NCI-H2196 treated with DMSO at 0.1 percent for 48 hours (cell line): ENCODE results near the gene INSIG1.

Experiments used
- DNase-seq: peaks from one replicate; lab custom pipeline; 2025; ENCODE audit not compliant: unreplicated experiment; lab: John Stamatoyannopoulos, UW

The INSIG1 gene

DNA sequence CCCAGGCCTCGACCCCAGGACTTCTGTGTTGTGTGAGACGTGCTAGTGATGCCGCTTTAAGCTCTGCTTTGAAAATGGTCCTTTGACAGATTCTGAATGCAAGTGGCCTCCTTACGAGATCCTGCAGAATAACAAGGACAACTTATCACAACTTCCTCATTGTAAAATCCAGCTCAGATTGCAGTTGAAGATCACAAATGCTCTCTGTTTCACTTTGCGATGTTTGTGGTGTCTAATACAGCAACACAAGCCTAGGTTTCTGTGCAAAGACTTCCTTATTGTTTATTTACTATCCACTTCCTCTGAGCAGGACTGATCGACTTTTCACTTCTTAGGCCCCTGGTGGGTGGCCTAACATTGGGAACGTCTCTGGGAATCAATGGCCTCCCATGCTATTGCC lies 31.7 kb upstream of the INSIG1 start:
- no peak for DNase-seq

DNA sequence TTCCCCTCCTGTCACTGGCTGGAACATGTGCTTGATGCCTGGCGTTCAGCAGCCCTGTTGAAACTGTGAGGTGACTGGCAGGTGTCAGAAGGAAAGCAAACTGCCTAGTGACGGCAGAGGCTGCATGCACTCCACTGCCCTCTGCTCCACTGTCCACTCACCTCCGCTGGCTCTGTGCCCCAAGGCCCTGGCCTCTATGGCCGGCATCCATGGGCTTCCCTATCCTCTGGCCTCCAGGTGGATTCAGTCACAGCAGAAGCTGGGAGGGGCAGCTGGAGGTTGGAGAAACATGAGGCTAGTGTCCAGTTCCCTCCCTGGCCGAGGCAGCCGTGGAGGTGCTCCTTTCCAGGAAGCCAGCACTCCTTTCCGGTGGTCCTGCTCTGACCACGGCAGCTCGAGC lies 31.2 kb upstream of the INSIG1 start:
- no peak for DNase-seq

DNA sequence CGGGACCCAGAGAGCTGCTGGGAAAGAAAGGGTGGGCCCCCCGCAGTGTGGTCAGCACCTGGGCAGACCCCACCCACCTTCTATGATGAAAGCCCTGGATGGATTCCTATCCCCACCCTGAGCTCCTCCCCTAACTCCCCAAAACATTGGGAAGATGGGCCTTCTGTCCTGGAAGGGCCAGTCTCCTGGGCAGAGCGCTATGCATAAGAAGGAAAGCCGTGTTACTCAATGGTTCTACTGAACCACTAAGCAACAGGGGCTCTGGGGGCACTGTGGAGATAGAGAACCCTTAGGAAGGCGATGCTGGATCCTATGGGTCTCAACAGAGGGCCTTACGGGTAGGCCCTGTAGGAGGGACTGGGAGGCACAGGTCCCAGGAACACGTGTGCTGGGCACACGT lies 30.7 kb upstream of the INSIG1 start:
- no peak for DNase-seq

DNA sequence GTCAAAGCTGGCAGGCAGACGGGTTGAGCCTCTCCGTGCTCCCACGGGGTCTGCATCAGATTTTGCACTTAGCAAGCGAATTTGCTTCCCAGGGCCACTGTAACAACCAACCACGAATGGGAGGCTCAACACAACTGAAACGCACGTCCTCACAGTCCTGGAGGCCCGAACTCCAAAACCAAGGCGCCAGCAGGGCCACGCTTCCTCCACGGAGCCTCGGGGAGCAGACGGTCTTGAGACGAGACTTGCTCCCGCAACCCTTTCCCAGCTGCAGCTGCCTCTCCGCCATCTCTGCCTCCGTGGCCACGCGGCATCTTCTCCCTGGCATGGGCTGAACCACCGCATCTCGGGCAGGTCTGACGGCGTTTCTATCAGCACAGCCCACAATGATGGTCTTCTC lies 30.2 kb upstream of the INSIG1 start:
- DNase-seq: no peak

DNA sequence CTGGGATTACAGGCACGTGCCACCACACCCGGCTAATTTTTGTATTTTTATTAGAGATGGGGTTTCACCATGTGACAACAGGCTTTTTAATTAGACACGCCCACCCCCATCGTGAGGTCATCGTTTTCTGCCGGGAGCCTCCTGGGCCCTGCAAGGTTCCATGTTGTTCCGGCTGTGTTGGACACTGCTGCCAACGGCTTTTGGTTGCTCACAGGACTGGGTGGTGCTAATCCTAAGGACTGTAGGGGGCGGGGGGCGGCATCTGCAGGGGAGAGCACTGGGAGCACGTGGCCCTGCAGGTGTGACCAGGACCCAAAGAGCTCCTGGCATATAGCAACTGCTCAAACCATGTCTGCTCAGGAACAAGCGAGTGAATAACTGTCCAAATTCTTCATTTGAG lies 29.5 kb upstream of the INSIG1 start:
- DNase-seq: no peak

DNA sequence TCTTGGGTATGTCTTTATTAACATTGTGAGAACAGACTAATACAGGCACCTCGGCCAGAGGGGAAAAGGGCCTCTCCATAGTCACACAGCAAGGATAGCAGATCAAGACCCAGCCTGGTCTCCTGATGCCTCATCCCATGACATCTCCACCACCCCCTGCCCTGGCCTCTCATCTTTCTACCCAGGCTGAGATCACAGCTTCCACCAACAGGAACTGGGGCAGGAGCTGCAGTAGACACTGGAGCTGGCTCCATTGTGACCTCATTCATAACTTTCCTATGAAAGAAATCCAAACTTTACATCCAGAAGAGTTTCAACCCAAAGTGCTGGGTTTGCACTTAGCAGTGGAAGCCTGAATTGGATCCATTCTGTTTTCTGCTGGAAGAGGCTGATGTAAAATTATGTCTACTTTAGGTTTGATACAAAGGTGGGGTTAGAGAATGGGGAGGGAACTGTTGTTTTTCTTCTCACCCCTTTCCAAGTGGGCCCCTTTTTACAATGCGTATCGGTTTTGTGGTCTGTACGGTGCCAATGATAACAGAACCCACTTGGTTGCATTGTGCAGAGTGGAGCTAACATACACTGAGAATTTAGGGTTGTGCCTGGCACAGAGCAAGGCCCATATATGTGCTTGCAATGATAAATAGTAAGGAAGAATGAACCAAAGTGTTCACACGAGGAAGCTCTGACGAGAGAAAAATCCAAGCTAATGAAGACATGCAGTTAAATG lies 28.6 kb upstream of the INSIG1 start:
- DNase-seq: no peak

DNA sequence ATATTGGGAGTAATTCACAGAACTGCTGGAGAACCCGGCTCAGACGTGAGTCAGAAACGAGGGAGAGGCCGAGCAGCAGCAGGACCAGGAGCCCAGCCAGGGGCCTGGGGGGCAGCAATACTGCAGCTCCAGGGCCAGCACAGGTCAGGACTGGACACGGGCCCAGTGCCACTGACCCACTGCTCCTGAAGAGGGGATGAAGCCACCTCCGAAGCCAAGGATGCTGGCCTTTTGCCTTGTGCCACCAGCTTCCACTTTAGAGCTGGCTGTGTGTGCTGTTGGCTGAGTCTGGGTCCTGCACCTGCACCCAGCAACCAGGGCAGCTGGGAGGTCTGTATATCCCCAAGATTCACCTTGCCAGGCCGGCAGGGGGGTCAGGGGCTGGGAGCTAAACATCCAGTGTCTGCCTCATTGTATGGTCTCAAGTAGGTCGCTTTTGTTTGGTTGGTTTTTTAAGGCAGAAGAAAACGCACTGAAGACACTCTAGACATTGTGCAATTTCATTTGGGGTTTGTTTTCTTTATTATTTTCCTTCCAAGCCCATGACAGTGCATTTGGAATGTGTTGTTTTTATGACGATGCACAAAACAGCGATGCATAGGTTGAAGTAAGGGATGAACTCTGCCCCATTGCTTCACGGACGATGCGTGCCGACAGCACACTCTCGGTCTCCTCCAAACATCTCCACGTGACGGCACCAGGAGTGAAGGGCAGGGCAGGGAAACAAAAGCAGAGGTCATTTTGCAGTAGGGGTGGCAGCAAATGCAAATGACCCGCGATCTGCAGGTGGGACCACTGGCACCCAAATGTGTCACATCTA lies 27.7 kb upstream of the INSIG1 start:
- no peak for DNase-seq

DNA sequence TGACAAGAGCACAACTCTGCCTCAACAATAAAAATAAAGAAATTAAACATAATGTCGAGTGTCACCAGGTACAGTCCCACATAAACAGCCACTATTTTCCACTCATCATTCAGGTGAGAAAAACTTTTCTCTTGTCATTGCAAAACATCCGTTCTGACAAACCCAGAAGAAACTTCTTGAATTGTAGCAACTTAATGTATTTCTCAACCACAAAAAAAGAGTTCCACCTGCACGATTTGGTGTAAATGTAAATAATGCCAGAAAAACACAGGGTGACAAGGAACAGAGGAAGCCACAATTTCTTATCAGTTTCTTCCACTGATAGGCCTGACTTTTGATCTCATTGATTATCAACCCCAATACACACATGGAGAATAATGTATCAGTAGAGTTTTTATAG lies 26.8 kb upstream of the INSIG1 start:
- no peak for DNase-seq

DNA sequence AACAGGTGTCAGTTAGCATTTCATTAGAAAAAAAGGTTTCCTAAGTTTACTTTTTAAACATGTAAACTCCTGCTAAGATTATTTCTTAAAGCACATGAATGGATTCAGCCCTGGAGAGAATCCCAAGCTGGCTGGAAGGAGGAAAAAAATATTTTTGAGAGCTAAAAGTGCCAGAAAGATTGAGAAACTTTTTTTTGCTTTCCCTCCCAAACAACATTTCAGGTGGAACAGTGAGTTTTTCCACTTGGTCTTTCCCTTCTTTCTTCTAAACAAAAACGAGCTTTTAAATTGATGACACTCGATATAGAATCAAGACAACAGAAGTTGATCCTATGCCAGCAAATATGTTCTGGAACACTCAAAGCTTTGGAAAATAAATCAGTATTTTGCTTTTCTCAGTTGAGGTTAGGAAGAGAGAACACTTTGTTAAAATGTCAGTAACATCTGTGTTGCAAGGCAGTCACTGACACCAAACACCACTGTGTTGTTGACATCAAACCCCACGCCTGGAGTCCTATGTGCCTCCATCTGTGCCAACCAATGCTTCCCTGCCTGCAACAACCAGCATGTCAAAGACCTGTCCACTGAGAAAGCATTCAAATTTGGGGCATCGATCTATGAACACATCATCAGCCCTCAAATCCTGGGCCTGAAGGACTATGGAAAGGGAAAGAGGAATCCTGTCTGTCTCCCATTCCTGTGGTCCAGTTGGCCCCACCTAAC lies 22.9 kb upstream of the INSIG1 start:
- no peak for DNase-seq

DNA sequence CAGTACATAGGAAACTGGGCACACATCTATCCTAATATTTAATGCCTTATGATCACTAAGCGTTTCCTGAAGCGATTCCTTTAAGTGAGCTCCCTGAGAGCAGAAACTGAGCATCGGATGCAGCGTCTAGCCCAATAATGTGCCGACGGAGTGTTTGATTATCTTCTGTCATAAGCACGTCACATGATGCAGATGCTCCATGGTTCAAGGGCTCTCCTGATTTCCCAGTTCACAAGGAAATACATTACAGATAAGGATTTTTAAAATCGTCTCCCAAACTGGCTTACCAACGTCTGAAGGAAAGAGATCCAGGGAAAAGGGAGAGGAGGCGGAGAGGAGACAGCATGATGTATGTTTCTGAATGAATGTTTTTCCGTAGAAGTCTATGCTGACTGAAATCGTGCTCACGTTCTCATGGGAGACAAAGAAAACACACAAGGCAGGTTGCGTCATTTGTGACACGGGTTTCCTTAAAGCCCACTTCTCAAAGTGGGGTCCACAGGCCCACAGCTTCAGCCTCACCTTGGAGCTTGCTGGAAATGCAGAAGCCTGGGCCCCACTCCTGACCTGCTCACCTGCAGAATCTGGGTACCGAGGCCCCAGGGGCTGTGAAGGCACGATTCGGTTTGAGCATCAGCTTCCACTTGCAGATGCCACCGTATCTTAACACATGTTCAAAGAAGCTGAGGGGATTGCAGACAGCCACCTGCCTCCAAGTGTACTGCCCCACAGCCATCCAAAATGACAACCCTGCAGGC lies 21.5 kb upstream of the INSIG1 start:
- DNase-seq: no peak

DNA sequence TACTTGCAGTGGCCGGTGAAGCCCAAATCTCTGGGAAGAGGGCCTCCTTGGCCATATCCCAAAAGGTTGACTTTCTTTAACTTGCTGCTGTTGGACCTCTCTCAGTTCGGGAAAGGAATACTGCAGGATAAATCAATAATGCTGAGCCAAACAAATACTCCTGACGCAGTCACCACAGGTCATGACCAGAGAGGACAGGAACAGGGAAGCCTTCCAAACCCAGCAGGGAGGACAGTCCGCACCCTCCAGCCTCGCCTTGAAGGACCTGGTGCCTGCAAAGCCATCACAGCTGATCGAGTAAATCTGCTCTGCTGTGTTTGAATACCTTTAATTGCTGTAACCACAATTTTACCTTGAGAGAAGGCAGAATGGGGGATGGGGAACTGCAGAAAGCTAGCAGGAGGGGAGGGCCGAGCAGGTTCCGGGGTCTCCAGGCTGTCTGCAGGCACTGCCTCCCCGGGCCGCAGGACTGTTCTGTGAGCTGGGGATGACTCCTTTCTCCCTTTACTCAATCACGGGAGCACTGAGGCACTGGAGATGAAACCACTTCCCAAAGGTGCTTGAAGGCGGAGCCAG lies 20.8 kb upstream of the INSIG1 start:
- DNase-seq: no peak

DNA sequence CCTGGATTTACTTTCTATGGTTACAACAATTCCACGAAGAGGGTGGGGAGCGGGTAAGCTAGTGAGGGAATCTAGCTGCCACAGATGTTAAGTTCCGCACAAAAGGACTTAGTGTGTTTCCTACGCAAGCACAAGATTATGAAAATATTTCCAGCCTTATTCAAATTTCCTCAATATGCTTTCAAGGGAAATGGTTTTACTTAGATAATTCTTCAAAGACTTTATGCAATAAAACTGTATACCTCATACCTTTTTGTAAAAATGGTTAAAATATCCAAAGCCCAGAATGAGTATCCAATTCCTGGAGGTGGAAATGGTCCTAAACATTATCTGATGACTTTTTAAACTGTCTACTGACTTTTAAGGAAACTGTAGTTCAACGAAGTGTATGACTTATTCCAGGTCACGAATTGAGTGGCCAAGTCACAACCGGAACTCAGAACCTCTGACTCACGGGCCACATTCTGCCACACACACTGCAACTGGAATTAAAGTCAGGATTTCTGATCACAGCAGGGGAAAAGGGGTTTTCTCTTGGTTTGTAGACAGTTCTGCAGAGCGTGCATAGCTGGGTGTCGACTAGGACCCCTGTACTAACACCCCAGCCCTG lies 20.2 kb upstream of the INSIG1 start:
- DNase-seq: no peak

DNA sequence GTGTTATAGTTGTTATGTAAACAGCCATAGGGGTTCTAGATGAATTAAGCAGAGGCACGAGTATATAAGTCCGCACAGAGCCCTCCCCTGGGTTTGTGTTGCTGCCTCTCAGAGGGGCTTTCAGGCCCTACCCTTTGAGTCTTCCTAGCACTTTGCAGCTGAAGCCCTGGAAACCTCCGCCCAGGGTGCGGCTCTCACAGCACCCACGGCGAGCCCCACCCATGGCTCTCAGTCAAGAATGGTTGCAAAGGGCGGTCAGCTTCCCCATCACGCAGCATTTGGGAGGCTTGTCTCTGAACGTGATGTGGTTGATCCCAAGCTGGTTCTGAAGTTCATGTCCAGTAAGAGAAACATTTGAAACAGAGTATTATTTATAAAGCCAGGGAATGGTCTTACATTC lies 18.8 kb upstream of the INSIG1 start:
- no peak for DNase-seq

DNA sequence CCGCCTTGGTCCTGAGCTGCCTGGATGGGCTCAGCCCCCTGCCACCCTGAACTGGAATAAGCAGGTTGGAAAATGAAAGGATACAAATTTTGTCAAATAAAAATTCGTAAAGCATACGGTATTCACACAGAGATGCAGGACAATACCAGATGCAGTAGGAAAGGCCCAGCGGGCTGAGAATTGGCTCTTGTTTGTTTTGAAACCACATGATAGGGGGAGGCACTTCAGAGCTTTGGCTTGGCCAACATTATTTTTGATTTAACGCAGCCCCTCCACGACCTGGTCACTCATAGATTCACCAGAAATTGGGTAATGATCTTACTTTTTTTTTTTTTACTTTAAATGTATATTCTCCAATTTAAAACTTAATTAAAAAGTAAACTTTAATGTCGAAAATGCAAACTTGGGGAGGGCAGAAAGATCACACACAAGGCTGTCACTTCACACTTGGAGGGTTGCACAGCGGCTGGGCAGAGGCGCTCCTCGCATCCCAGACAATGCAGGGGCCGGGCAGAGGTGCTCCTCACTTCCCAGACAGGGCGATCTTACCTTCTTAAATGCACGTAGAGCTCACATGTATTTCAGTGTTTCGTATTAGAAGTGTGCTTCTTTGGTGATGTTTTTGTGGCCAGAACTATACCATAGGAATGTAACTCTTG lies 17.8 kb upstream of the INSIG1 start:
- DNase-seq: no peak

DNA sequence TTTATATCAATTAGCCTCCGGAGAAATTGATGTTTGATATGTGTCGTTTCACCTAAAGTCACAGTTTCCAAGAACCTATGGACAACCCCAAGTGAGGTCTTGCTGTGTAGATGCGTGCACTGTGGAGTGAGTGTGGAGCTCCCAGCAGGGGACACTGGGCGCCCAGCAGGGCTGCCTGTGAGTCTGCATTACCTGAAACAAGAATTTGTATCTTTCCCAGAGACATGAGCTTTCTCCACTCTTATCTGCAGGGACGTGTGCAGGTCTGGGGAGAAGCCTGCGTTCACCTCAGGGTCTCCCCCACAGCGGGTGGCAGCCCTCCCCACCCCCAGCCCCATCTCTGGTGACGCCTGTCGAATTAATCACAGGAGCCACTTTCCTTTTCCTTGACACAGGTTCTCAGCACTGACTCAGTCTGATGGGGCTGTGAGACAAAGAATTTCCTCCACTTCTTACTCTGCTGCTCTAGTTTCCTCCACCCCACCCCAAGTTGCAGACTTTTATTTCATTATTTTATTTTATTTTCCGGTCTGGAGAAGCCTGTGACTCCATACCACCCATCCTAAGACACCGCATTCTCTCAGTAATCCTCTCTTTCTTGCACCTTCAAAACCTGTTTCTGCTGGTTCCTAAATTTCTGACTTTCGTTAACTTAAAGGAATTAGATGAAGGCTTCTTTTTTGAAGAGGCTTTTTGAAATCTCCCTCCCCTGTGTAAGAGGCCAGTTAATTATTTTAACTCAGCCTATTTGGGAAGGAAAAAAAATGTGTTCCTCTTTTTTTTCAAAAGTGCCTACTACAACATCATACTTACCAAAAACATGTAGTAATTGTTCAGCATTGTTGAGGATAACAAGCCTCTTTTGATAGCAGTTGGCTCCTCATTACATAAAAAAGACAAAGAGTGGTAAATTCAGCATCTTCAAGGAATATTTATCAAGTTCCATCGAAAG lies 17.0 kb upstream of the INSIG1 start:
- no peak for DNase-seq

DNA sequence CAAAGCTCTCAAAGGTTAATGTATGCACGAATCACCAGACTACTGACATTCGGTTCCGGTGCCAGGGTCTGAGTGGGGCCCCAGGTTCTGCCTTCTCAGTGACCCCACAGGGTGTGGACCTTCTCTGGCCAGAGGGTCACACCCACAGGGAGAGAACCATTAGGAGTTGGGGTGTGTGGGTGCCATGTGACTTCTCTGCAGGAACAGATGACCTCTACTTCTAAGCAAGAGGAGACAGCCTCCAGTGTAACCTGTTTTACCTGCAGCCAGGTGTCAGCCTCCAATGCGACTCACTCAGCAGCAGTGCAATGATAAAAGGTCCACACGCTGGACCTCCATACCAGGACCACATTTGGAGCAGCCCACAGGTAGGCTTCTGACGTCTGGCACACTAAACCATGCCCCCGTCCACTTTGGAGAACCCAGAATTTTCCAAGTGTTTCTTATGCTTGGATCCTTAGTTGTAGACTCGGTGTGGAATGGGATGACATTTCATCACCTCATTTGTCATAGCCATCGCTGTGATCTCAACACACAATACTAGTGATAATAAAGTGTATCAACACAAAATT lies 16.2 kb upstream of the INSIG1 start:
- no peak for DNase-seq

DNA sequence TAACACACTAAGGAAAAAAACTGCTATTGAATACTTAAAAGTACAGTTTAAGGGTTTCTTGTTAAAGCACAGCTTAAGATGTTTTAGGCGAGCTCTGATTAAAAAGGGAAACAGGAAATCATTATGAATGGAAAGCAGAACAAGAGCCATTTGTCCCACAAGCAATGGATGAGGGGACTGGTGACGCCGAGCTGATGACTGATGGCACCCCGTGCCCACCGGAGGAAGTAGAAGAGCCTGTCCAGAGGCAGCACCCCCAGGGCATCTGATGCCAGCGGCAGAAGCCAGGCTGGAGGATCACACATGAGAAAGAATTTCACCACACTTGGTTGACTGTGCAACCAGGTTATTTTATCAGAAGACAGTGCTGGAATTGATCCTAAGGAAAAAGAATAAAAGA lies 15.0 kb upstream of the INSIG1 start:
- DNase-seq: no peak

DNA sequence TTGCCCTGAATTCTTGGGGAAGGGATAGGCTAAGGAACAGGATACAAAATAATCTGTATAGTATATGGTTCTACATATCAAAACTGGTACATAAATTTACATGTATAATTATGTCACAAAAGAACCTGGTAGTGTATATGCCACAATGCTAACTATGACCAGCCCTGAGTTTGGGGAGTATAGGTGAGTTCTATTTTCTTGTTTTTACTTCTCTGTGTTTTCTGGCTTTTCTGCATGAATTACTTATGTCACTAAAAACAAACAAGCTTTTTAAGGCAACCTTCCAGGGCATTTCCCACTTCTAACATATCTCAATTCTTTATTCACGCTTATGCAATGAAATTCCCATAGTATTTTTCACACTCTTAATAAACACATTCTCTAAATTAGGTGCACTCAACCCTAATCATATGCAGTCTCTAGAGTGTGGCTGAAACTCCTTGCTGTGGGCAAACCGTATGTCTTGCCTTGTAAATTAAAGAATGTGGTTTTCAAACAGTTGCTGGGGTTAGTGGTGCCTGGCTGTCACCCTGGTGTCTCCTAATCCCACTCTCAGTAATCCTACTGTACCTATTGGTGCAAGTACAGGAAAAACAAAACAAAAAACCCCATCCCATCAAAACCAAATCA lies 14.0 kb upstream of the INSIG1 start:
- no peak for DNase-seq
